Endothelial cell of umbilical vein (primary cell): ENCODE results near the gene MAPKBP1. TPM values are rescaled to one million over a fixed set of nuclear protein-coding genes. Genes with fewer than 3 reads are reported as not detected.

Experiments
- BruUV-seq: library from RNA; stranded (reverse); fragments of 400-500 nt; replicated peaks from 2 replicates; lab custom pipeline; 2021; lab: Mats Ljungman, UMichigan
- CTCF ChIA-PET: fragments of 300-600, 350-600 bp; sonication (Branson Sonifier 250); formaldehyde crosslinking; loops from one replicate; lab custom pipeline; 2021; ENCODE audit warnings: antibody characterized with exemption, inconsistent platforms; lab: Charles Lee
- POLR2A ChIA-PET: fragments of 300-600, 350-600 bp; sonication (Branson Sonifier 250); formaldehyde crosslinking; loops from one replicate; lab custom pipeline; 2021; ENCODE audit warnings: antibody characterized with exemption, inconsistent platforms; lab: Charles Lee
- DNase-seq: peaks from one replicate; pipeline ENCODE4 v3.0.0-alpha.2; 2011; ENCODE audit warnings: low read depth, low spot score
- FAIRE-seq: peaks from 2 replicates; lab custom pipeline; 2011; peaks lifted over from hg19 to GRCh38; lab: Jason Lieb, UNC
- H2AFZ ChIP-seq: 2 replicates; pipeline ENCODE4 v1.6.0; 2012; ENCODE audit warnings: low read depth, low read length, control low read depth, inconsistent platforms
- H3K27ac ChIP-seq: 2 replicates; pipeline ENCODE4 v1.5.1; 2011; ENCODE audit warnings: low read depth, mild to moderate bottlenecking, control low read depth, low read length, moderate library complexity; ENCODE audit not compliant: insufficient read depth
- H3K27me3 ChIP-seq, 2 experiments: 2 replicates each; pipeline versions ENCODE4 v1.6.0 to v1.6.1; 2011; ENCODE audit warnings: low read length in 2 of 2, mixed read lengths in 1 of 2; ENCODE audit not compliant: control insufficient read depth in 2 of 2, insufficient read depth in 2 of 2
- H3K36me3 ChIP-seq, 2 experiments: 2 replicates in 1 of 2; 3 replicates in 1 of 2; pipeline ENCODE4 v1.5.1; 2011; ENCODE audit warnings: low read length in 2 of 2, mild to moderate bottlenecking in 1 of 2, moderate library complexity in 1 of 2; ENCODE audit not compliant: control insufficient read depth in 2 of 2, insufficient read depth in 2 of 2; ENCODE audit errors: extremely low read depth in 1 of 2
- H3K4me1 ChIP-seq: 3 replicates; pipeline ENCODE4 v1.5.1; 2011; ENCODE audit warnings: mild to moderate bottlenecking, low read length; ENCODE audit not compliant: control insufficient read depth, insufficient read depth; ENCODE audit errors: extremely low read depth
- H3K4me2 ChIP-seq: 2 replicates; pipeline ENCODE4 v1.6.1; 2011; ENCODE audit warnings: low read length, control low read depth, mixed read lengths; ENCODE audit not compliant: insufficient read depth
- H3K4me3 ChIP-seq, 3 experiments: fragments of 200-600 bp in 1 of 3; sonication (generic), shearing (Covaris generic) in 1 of 3; replicated peaks in 1 of 3; 2 replicates each; pipeline ENCODE4 v1.5.1; 2011 to 2016; ENCODE audit warnings: control low read depth in 3 of 3, low read length in 3 of 3, mild to moderate bottlenecking in 2 of 3, inconsistent platforms in 1 of 3, low read depth in 1 of 3, moderate library complexity in 1 of 3; ENCODE audit not compliant: insufficient read depth in 1 of 3
- H3K79me2 ChIP-seq: 2 replicates; pipeline ENCODE4 v1.6.0; 2012; ENCODE audit warnings: low read length, inconsistent platforms; ENCODE audit not compliant: control insufficient read depth, insufficient read depth
- H3K9ac ChIP-seq: replicated peaks from 2 replicates; pipeline ENCODE3; 2011; ENCODE audit warnings: low read length, control low read depth; ENCODE audit not compliant: insufficient read depth; ENCODE audit errors: extremely low read depth
- H3K9me1 ChIP-seq: replicated peaks from 3 replicates; pipeline ENCODE4 v1.6.0; 2011; ENCODE audit warnings: mild to moderate bottlenecking, low read length; ENCODE audit not compliant: control insufficient read depth, insufficient read depth; ENCODE audit errors: extremely low read depth
- H3K9me3 ChIP-seq: replicated peaks from 2 replicates; pipeline ENCODE4 v1.5.1; 2012; ENCODE audit warnings: low read length, inconsistent platforms; ENCODE audit not compliant: control insufficient read depth, insufficient read depth
- H4K20me1 ChIP-seq: replicated peaks from 2 replicates; pipeline ENCODE3; 2011; ENCODE audit warnings: mild to moderate bottlenecking, low read length; ENCODE audit not compliant: control insufficient read depth, insufficient read depth; ENCODE audit errors: extremely low read depth
- EZH2 ChIP-seq: IDR thresholded peaks from 2 replicates; pipeline ENCODE4 v1.6.1; 2012; ENCODE audit warnings: borderline replicate concordance, low read depth, mild to moderate bottlenecking, moderate library complexity, low read length, inconsistent platforms; ENCODE audit not compliant: severe bottlenecking
- FOS ChIP-seq: IDR thresholded peaks from 2 replicates; pipeline ENCODE4 v1.6.1; 2011; ENCODE audit warnings: mild to moderate bottlenecking, low read length, moderate library complexity, borderline replicate concordance; ENCODE audit not compliant: insufficient read depth
- GATA2 ChIP-seq: IDR thresholded peaks from 2 replicates; pipeline ENCODE4 v1.7.0; 2011; ENCODE audit warnings: low read depth, mild to moderate bottlenecking, moderate library complexity, mixed read lengths, low read length; ENCODE audit not compliant: insufficient read length, insufficient read depth
- JUN ChIP-seq: IDR thresholded peaks from 2 replicates; pipeline ENCODE4 v1.6.1; 2011; ENCODE audit warnings: borderline replicate concordance, low read depth; ENCODE audit not compliant: insufficient read length, insufficient read depth
- MYC ChIP-seq: IDR thresholded peaks from one replicate; pipeline ENCODE4 v1.6.1; 2011; ENCODE audit warnings: mild to moderate bottlenecking, low read depth, low read length
- POLR2A ChIP-seq: IDR thresholded peaks from 2 replicates; pipeline ENCODE4 v1.6.1; 2012; ENCODE audit warnings: low read depth, mild to moderate bottlenecking, control low read depth, low read length
- POLR2AphosphoS5 ChIP-seq: IDR thresholded peaks from 2 replicates; pipeline ENCODE4 v1.6.1; 2012; ENCODE audit warnings: low read depth, mild to moderate bottlenecking, control low read depth, low read length, moderate library complexity; ENCODE audit not compliant: insufficient read depth
- dilution Hi-C: fragments of 300-500 bp; cut with MboI; formaldehyde crosslinking; loops from one replicate; pipeline ENCODE4 v1.15.0; 2019; ENCODE audit warnings: low sequenced_read_pairs; ENCODE audit not compliant: extremely low pct_ligation_motif_present
- intact Hi-C: fragments of 100-400 bp; cut with micrococcal nuclease; formaldehyde crosslinking; loops from one replicate; pipeline ENCODE4 v1.10.0; 2022
- polyA plus RNA-seq, 4 experiments: library from polyadenylated mRNA; depleted of rRNA in 3 of 4; stranded (reverse) in 3 of 4; unstranded in 1 of 4; fragments of >200 nt; gene quantifications; 2 replicates each; pipeline versions ENCODE4 v1.2.1 to v1.2.3, GENCODE V29; 2011 to 2012; ENCODE audit warnings: missing spikeins in 1 of 4
- total RNA-seq: library from RNA; stranded (reverse); gene quantifications from 2 replicates; pipeline ENCODE4 v1.2.3, GENCODE V29; 2021
- TF ChIP-seq, protein P1 (sequence below): IDR thresholded peaks from 2 replicates; pipeline ENCODE4 v1.6.1; 2011; ENCODE audit not compliant: insufficient read depth, insufficient read length
- TF ChIP-seq, protein P2 (sequence below), 2 donors: IDR thresholded peaks; 1 replicate in 1 of 2; 2 replicates in 1 of 2; pipeline ENCODE4 v1.5.1; 2011; ENCODE audit warnings: low read length in 2 of 2, mild to moderate bottlenecking in 2 of 2, moderate library complexity in 2 of 2, control low read depth in 1 of 2, inconsistent platforms in 1 of 2, low read depth in 1 of 2; ENCODE audit not compliant: insufficient read depth in 1 of 2; ENCODE audit errors: extremely low read depth in 1 of 2

MAPKBP1 gene
- total and polyA plus RNA-seq, 2 donors (not counting 3 experiments of a cell fraction or from before 2014, with no cell fraction given) = 12.3 to 55.8 TPM

DNA sequence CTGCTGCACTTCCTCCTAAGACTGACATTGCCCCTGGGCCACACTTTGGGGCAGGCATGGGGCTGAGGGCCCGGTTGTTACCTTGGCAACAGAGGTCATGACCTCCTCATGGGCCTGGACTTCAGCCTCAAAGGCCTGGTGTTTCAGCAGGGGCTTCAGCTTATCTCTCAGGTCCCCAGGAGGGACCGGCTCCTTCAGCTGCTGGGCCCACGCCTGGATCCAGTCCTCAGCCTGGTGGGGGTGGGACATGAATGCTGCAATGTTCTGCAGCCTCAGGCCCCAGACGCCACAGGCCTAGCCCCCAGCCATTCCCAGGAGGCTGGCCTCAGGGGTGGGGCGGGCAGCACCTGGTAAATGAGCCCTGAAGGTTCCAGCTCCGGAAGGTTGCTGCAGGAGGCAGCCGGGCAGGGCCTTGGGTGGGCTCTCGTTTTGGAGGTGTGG is 92.0 kb downstream of the MAPKBP1 start:
- CTCF ChIA-PET = no interaction called here
- DNase-seq (no peak), FAIRE-seq (no peak)
- POLR2A ChIA-PET = no interaction called here
- dilution Hi-C loops (no loop called here), intact Hi-C loops (no loop called here)
- H3K4me1 ChIP-seq = no peaks in the 10 kb centered on the region
- TF ChIP-seq, protein P1, sequence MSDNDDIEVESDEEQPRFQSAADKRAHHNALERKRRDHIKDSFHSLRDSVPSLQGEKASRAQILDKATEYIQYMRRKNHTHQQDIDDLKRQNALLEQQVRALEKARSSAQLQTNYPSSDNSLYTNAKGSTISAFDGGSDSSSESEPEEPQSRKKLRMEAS = no peak
- TF ChIP-seq MYC (no peak), FOS (no peak), POLR2A (no peak), EZH2 (no peak), JUN (no peak), POLR2AphosphoS5 (no peak), GATA2 (no peak)
- TF ChIP-seq, protein P2, sequence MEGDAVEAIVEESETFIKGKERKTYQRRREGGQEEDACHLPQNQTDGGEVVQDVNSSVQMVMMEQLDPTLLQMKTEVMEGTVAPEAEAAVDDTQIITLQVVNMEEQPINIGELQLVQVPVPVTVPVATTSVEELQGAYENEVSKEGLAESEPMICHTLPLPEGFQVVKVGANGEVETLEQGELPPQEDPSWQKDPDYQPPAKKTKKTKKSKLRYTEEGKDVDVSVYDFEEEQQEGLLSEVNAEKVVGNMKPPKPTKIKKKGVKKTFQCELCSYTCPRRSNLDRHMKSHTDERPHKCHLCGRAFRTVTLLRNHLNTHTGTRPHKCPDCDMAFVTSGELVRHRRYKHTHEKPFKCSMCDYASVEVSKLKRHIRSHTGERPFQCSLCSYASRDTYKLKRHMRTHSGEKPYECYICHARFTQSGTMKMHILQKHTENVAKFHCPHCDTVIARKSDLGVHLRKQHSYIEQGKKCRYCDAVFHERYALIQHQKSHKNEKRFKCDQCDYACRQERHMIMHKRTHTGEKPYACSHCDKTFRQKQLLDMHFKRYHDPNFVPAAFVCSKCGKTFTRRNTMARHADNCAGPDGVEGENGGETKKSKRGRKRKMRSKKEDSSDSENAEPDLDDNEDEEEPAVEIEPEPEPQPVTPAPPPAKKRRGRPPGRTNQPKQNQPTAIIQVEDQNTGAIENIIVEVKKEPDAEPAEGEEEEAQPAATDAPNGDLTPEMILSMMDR (IDR thresholded peaks at IDR 0.05; ENCODE audit: extremely low read depth in 1 of 2, insufficient read depth in 1 of 2, low read depth in 1 of 2, low read length in 2 of 2) = no peak
- no peak overlapping the region for H3K4me2 ChIP-seq
- H4K20me1 ChIP-seq = no peaks in the 10 kb centered on the region
- no peaks in the 10 kb centered on the region for H3K9me1 ChIP-seq
- BruUV-seq = no TSS peak
- H3K4me3 ChIP-seq = no peak overlapping the region
- H2AFZ ChIP-seq = no peak overlapping the region
- no peaks in the 10 kb centered on the region for H3K79me2 ChIP-seq
- no peak overlapping the region for H3K27ac ChIP-seq
- H3K36me3 ChIP-seq = peaks cover 5 to 42% of the 10 kb centered on the region in 2 experiments
- H3K27me3 ChIP-seq = no peaks in the 10 kb centered on the region
- no peaks in the 10 kb centered on the region for H3K9me3 ChIP-seq
- no peak overlapping the region for H3K9ac ChIP-seq
